T1000 (cell line): ENCODE results near the gene MFNG.
"Not testable (repeated sequence)": the region's sequence is repeated elsewhere in the genome, so short reads cannot be mapped to it uniquely, and the experiment has no call there.

Source experiments
- DNase-seq: peaks from one replicate; lab custom pipeline; 2025; ENCODE audit warnings: mixed read lengths; lab: John Stamatoyannopoulos, UW

MFNG gene, protein sequence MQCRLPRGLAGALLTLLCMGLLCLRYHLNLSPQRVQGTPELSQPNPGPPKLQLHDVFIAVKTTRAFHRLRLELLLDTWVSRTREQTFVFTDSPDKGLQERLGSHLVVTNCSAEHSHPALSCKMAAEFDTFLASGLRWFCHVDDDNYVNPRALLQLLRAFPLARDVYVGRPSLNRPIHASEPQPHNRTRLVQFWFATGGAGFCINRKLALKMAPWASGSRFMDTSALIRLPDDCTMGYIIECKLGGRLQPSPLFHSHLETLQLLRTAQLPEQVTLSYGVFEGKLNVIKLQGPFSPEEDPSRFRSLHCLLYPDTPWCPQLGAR

GRCh38 chr22:37486224-37486845, at the start of gene MFNG:
MFNG (minus strand) TSS chr22:37486384; CDS start chr22:37486177, 207 bp downstream.
- DNase-seq, result no peak

GRCh38 chr22:37535159-37535558, 49.0 kb upstream of the MFNG start:
- DNase-seq, result no peak

DNA sequence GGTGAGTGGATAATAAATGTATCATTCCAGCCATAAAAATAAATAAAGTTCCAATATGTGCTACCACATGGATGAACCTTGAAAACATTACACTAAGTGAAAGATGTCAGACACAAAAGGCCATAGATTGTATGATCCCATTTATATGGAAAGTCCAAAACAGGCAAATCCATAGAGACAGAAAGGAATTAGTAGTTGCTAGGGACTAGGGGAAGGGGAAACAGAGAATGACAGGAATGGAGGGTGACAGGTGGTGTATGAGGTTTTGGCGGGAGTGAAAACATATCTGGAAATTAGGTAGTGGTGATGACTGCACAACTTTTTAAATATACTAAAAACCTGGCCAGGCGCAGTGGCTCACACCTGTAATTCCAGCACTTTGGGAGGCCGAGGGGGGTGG, 48.3 kb upstream of the MFNG start:
- DNase-seq, result no peak

GRCh38 chr22:37533995-37534394, 47.8 kb upstream of the MFNG start:
- DNase-seq, result no peak

DNA sequence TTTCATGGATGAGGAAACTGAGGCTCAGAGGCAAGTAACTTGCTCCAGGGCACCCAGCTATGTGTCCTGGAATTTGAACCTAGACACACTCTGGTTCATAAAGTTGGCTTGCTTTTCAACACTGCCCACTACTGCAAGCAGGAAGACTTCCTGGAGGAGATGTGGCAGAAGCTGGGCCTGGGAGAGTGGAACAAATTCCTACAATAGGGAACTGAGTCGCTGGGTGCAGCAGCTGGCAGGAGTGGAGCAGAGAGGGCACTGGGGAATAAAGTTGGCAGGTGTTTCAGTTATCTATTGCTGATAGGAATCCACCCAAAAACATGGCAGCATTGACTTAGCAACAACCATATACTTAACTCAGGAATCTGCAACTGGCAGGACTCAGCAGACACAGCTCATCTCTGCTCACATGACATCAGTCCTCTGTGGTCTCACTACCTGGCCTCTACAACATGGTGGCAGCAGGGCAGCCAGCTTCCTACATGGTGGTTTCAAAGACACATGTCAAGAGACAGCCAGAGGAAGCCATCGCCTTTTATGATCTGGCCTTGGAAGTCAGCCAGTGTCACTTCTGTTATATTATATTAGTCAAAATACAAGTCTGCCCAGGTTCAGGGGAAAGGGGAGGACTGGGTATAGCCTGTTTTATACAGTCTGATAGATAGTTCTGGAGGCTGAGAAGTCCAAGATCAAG, 43.6 kb upstream of the MFNG start:
- DNase-seq, result no peak

DNA sequence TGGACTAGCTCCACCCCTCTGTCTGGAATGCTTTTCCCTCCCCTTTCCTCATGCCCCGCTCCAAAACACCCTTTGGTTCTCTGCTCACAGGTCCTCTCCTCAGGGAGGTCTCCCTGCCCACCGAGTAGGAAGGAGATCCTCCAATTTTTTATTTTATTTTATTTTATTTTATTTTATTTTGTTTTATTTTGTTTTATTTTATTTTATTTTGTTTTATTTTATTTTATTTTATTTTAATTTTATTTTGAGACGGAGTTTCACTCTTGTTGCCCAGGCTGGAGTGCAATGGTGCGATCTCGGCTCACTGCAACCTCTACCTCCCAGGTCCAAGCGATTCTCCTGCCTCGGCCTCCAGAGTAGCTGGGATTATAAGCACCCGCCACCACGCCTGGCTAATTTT, 41.8 kb upstream of the MFNG start:
- not testable (repeated sequence) for DNase-seq

DNA sequence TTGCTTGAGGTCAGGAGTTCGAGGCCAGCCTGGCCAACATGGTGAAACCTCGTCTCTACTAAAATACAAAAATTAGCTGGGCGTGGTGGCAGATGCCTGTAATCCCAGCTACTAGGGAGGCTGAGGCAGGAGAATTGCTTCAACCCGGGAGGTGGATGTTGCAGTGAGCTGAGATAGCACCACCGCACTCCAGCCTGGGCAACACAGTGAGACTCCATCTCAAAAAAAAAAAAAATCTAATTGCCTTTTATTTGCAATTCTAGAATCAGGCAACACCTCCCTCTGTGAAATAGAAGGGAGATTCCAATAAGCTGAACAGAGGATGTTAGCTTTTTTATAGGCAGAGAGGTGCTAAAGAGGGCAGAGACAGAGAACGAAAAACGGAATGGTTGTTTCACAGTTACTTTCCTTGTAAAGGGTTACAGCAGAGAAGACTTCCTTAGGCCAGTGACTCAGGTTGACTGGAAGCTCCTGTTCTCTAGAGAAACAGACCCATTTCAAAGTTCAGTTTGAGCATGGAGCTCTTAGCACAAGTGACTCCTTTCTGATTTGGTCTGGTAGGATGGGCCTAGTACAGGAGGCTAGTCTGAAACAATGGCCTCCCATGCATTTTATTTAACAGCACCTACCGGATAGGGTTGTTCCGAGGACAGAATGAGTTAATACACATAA, 41.0 kb upstream of the MFNG start:
- DNase-seq, result not testable (repeated sequence)

GRCh38 chr22:37526376-37526775, 40.2 kb upstream of the MFNG start:
- peak; percentile 71 for DNase-seq

- DNase-seq, result no peak
These were observed 39.7 kb upstream of the MFNG start for GRCh38 chr22:37525746-37526350.

DNA sequence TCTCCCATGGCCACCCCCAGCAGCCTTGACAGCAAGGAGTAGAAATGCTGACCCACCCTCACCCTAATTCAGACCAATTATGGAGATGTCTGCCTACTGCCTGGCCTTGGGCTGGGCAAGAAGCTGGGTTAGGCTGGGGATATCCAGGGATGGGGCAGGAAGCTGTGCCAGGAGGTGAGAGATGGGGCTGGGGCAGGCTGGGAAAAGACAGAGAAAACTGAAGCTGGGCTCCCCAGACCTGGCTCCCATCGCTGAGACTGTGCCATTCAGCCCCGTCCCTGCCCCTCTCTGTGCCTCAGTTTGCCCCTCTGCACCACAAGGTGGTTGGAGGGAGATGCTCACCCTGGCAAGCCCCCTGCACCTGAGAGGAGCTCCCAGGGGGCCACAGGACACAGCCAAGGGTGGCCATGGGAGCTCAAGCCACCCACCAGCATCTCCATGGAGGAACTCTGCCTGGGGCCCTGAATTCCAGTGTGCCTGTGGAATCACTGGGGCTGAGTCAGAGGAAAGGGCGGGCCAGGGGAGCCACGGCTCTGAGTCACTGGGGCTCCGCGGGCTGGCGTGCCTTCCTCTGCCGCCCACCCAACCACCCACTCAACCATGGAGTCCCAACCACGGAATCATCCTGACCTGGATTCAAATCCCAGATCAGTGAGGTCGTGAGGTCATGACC, 39.0 kb upstream of the MFNG start:
- peak; percentile 77 for DNase-seq

DNA sequence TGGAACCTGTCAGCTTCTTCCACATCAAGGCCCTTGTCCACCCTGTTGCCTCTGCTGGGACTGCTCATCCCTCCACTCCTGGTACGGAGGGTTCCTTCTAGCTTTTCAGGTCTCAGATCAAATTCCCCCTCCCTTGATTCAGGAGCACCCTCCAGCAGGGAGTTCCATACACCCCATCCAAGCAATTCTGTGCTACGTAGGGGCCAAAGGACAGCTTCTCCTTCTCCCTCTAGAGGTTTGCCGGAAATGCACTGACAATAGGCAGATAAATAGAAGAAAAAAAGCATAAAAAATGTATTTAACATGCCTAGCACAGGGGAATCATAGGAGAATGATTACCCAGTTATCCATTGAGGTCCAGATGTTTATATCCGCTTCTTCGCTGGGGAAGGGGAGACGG, 36.3 kb upstream of the MFNG start:
- DNase-seq, result no peak

- no peak for DNase-seq
These were observed 35.1 kb upstream of the MFNG start for GRCh38 chr22:37521236-37521739.

- no peak for DNase-seq
These were observed 34.6 kb upstream of the MFNG start for GRCh38 chr22:37520776-37521191.

- no peak for DNase-seq
These were observed 33.3 kb upstream of the MFNG start, which contains the start of gene CARD10 for GRCh38 chr22:37519268-37520195. CARD10 (minus strand) TSS chr22:37519415; CDS start chr22:37519200, 215 bp downstream.

- DNase-seq, result no peak
These were observed 32.5 kb upstream of the MFNG start for GRCh38 chr22:37518509-37519267.

- DNase-seq, result no peak
These were observed 31.8 kb upstream of the MFNG start for GRCh38 chr22:37517826-37518450.

- DNase-seq, result no peak
These were observed 30.3 kb upstream of the MFNG start for GRCh38 chr22:37516456-37516855.

GRCh38 chr22:37515901-37516300, 29.7 kb upstream of the MFNG start:
- DNase-seq, result no peak

GRCh38 chr22:37514526-37515051, 28.4 kb upstream of the MFNG start:
- no peak for DNase-seq
